H1 (cell line): ENCODE measurements around the gene TIAL1.

Source experiments
- CTCF ChIP-seq, 3 experiments: IDR thresholded peaks; 1 replicate in 2 of 3; 2 replicates in 1 of 3; pipeline versions ENCODE4 v1.5.1 to v1.6.1; 2011; ENCODE audit warnings: low read length in 3 of 3, mild to moderate bottlenecking in 3 of 3, inconsistent platforms in 2 of 3, low read depth in 1 of 3, moderate library complexity in 1 of 3; ENCODE audit not compliant: insufficient read depth in 1 of 3; ENCODE audit errors: control extremely low read depth in 1 of 3
- ZNF274 ChIP-seq: IDR thresholded peaks from 2 replicates; pipeline ENCODE4 v1.7.0; 2012; ENCODE audit warnings: low read length, borderline replicate concordance; ENCODE audit errors: extremely low read depth

- TF ChIP-seq CTCF (IDR thresholded peaks at IDR 0.05; ENCODE audit: control extremely low read depth in 1 of 3, insufficient read depth in 1 of 3, low read depth in 1 of 3, low read length in 3 of 3) (peak; percentile 33 to 63 (median 46); a peak in 3 of 4 replicates), ZNF274 (no peak)
Measured at GRCh38 chr10:119526621-119527592, 69.9 kb downstream of the TIAL1 start.
